SU-DHL-6 (cell line): Measurements from ENCODE around the gene SLC12A2.

Source experiments
- H2AFZ ChIP-seq: fragments of 200-600 bp; sonication (generic); 2 replicates; pipeline ENCODE4 v1.6.1; 2014; ENCODE audit warnings: low read depth, mild to moderate bottlenecking, moderate library complexity, mixed read lengths, antibody characterized with exemption, low read length; ENCODE audit not compliant: severe bottlenecking
- H3F3A ChIP-seq: fragments of 200-600 bp; shearing (Covaris generic); 2 replicates; pipeline ENCODE4 v1.6.0; 2016; ENCODE audit warnings: antibody characterized with exemption, mild to moderate bottlenecking; ENCODE audit not compliant: insufficient read depth
- H3K27ac ChIP-seq: fragments of 200-600 bp; sonication (generic); 2 replicates; pipeline ENCODE4 v1.5.1; 2016; ENCODE audit warnings: low read depth, mild to moderate bottlenecking, low read length, moderate library complexity, mixed read lengths
- H3K27me3 ChIP-seq: fragments of 200-600 bp; sonication (generic), shearing (Covaris generic); 2 replicates; pipeline ENCODE4 v1.6.0; 2014; ENCODE audit warnings: mild to moderate bottlenecking, low read length
- H3K36me3 ChIP-seq: fragments of 200-600 bp; sonication (generic); 2 replicates; pipeline ENCODE4 v1.6.1; 2014; ENCODE audit warnings: mild to moderate bottlenecking, low read length, mixed read lengths
- H3K4me2 ChIP-seq: fragments of 300-600, 200-600 bp; shearing (Covaris generic), sonication (generic); 2 replicates; pipeline ENCODE4 v1.6.0; 2014; ENCODE audit warnings: low read length, low read depth, mild to moderate bottlenecking; ENCODE audit not compliant: poor library complexity, severe bottlenecking
- H3K4me3 ChIP-seq: fragments of 200-600 bp; sonication (generic); 2 replicates; pipeline ENCODE4 v1.5.1; 2014; ENCODE audit warnings: antibody characterized with exemption, low read length, mild to moderate bottlenecking, mixed read lengths; ENCODE audit not compliant: insufficient read depth, poor library complexity, severe bottlenecking
- H3K79me2 ChIP-seq: fragments of 200-600 bp; sonication (generic); 2 replicates; pipeline ENCODE4 v1.6.1; 2014; ENCODE audit warnings: mild to moderate bottlenecking, low read length, moderate library complexity; ENCODE audit not compliant: insufficient read depth
- H3K9ac ChIP-seq: fragments of 200-600 bp; sonication (generic); 2 replicates; pipeline ENCODE4 v1.7.0; 2014; ENCODE audit warnings: mild to moderate bottlenecking, low read length
- H3K9me2 ChIP-seq: fragments of 200-600 bp; sonication (generic); replicated peaks from 2 replicates; pipeline ENCODE4 v1.6.1; 2014; ENCODE audit warnings: low read length; ENCODE audit not compliant: insufficient read depth
- H3K9me3 ChIP-seq: fragments of 200-600 bp; sonication (generic); 2 replicates; pipeline ENCODE4 v1.6.1; 2014; ENCODE audit warnings: low read length, mixed read lengths; ENCODE audit not compliant: insufficient read depth
- H4K20me1 ChIP-seq: fragments of 200-600 bp; sonication (generic); 2 replicates; pipeline ENCODE4 v1.6.1; 2014; ENCODE audit warnings: low read depth, mild to moderate bottlenecking, antibody characterized with exemption, low read length, moderate library complexity, mixed read lengths
- CTCF ChIP-seq: fragments of 200-600 bp; sonication (generic); IDR thresholded peaks from one replicate; pipeline ENCODE4 v1.5.1; 2017; ENCODE audit warnings: antibody characterized with exemption, mild to moderate bottlenecking, low read length, moderate library complexity; ENCODE audit not compliant: insufficient read depth, poor library complexity, severe bottlenecking
- EZH2phosphoT487 ChIP-seq: fragments of 200-600 bp; sonication (generic), shearing (Covaris generic); conservative IDR thresholded peaks from 2 replicates; pipeline ENCODE4 v1.6.1; 2018; ENCODE audit warnings: mild to moderate bottlenecking, antibody characterized with exemption, low read length, moderate library complexity, mixed read lengths

Gene SLC12A2

GRCh38 chr5:128143911-128144310 is 60.3 kb downstream of the SLC12A2 start:
- Histone ChIP-seq H3K79me2 (no peaks in the 10 kb centered on the region), H3K9ac (no peak overlapping the region), H3K27me3 (no peaks in the 10 kb centered on the region), H3K27ac (no peak overlapping the region), H3K4me2 (no peak overlapping the region), H2AFZ (no peak overlapping the region), H3K9me3 (no peaks in the 10 kb centered on the region), H3K36me3 (peaks cover 25% of the 10 kb centered on the region; the same call in 1 of the 2 replicates), H4K20me1 (no peaks in the 10 kb centered on the region), H3K4me3 (no peak overlapping the region), H3F3A (0 out of 2 replicates have a peak, but pooled peaks cover 2% of the 10 kb centered on the region), H3K9me2 (no peaks in the 10 kb centered on the region)
- TF ChIP-seq CTCF = no peak
- TF ChIP-seq EZH2phosphoT487 = no peak

- Histone ChIP-seq H3K4me3 (no peak overlapping the region), H3F3A (no peaks in the 10 kb centered on the region), H3K36me3 (peaks cover 24% of the 10 kb centered on the region; the same call in 1 of the 2 replicates), H3K4me2 (no peak overlapping the region), H3K9me2 (no peaks in the 10 kb centered on the region), H3K9ac (no peak overlapping the region), H2AFZ (no peak overlapping the region), H3K27ac (no peak overlapping the region), H3K79me2 (no peaks in the 10 kb centered on the region), H3K27me3 (no peaks in the 10 kb centered on the region), H4K20me1 (no peaks in the 10 kb centered on the region), H3K9me3 (no peaks in the 10 kb centered on the region)
- TF ChIP-seq CTCF (no peak), EZH2phosphoT487 (no peak)
Measured at GRCh38 chr5:128144491-128144890, 60.9 kb downstream of the SLC12A2 start.

- H3F3A ChIP-seq = no peaks in the 10 kb centered on the region
- no peak overlapping the region for H2AFZ ChIP-seq
- H3K36me3 ChIP-seq = peaks cover 36% of the 10 kb centered on the region
- H4K20me1 ChIP-seq = no peaks in the 10 kb centered on the region
- no peak overlapping the region for H3K9ac ChIP-seq
- no peaks in the 10 kb centered on the region for H3K27me3 ChIP-seq
- no peak overlapping the region for H3K27ac ChIP-seq
- H3K4me2 ChIP-seq = no peak overlapping the region
- H3K79me2 ChIP-seq = no peaks in the 10 kb centered on the region
- TF ChIP-seq EZH2phosphoT487 (no peak), CTCF (no peak)
- H3K4me3 ChIP-seq = no peak overlapping the region
- no peaks in the 10 kb centered on the region for H3K9me3 ChIP-seq
- no peaks in the 10 kb centered on the region for H3K9me2 ChIP-seq
Measured at GRCh38 chr5:128146671-128147070, 63.1 kb downstream of the SLC12A2 start.

- Histone ChIP-seq H3K9ac (no peak overlapping the region), H4K20me1 (no peaks in the 10 kb centered on the region), H3K9me3 (no peaks in the 10 kb centered on the region), H2AFZ (no peak overlapping the region), H3K9me2 (no peaks in the 10 kb centered on the region), H3K27ac (no peak overlapping the region), H3K36me3 (peaks cover 53% of the 10 kb centered on the region), H3K27me3 (no peaks in the 10 kb centered on the region), H3F3A (no peaks in the 10 kb centered on the region), H3K79me2 (no peaks in the 10 kb centered on the region), H3K4me3 (no peak overlapping the region), H3K4me2 (no peak overlapping the region)
- no peak for TF ChIP-seq EZH2phosphoT487
- no peak for TF ChIP-seq CTCF
Measured at GRCh38 chr5:128154943-128155342, 71.4 kb downstream of the SLC12A2 start.
